HepG2 (cell line): ENCODE measurements around the gene DDX54. TPM values are rescaled to one million over a fixed set of nuclear protein-coding genes. Genes with fewer than 3 reads are reported as not detected.

Experiments
- AGO1 ChIP-seq: fragments of 200-400 bp; formaldehyde crosslinking; IDR thresholded peaks from 2 replicates; pipeline ENCODE4 v1.6.1; 2017; ENCODE audit warnings: mild to moderate bottlenecking, low read depth, low read length, moderate library complexity; ENCODE audit not compliant: poor library complexity, severe bottlenecking
- HNRNPK ChIP-seq: fragments of 200-400 bp; formaldehyde crosslinking; IDR thresholded peaks from 2 replicates; pipeline ENCODE4 v1.6.1; 2018; ENCODE audit warnings: low read length, low read depth, moderate library complexity, mild to moderate bottlenecking; ENCODE audit not compliant: poor library complexity, severe bottlenecking
- IKZF4 ChIP-seq: sonication (generic); formaldehyde crosslinking; IDR thresholded peaks from 2 replicates; pipeline ENCODE4 v1.5.1; 2020; ENCODE audit warnings: borderline replicate concordance, mild to moderate bottlenecking, low read depth, missing genetic modification reagents; ENCODE audit errors: not compliant biosample characterization
- KLF11 ChIP-seq: IDR thresholded peaks from 2 replicates; pipeline ENCODE4 v1.6.1; 2016; ENCODE audit warnings: missing compliant biosample characterization
- KMT2A ChIP-seq: sonication (generic); formaldehyde crosslinking; IDR thresholded peaks from 2 replicates; pipeline ENCODE4 v1.4.0; 2020; ENCODE audit warnings: missing genetic modification reagents
- MNT ChIP-seq: fragments of 450-650 bp; IDR thresholded peaks from 2 replicates; pipeline ENCODE4 v1.6.1; 2016
- MYC ChIP-seq: sonication (generic); formaldehyde crosslinking; IDR thresholded peaks from 2 replicates; pipeline ENCODE4 v1.9.0; 2021; ENCODE audit warnings: missing genetic modification reagents, borderline replicate concordance
- POLR2AphosphoS2 ChIP-seq: IDR thresholded peaks from 2 replicates; pipeline ENCODE4 v1.6.1; 2011; ENCODE audit warnings: low read depth, low read length, improper control_type of control experiment
- RNF2 ChIP-seq: fragments of 450-650 bp; conservative IDR thresholded peaks from 2 replicates; pipeline ENCODE4 v1.6.1; 2016; ENCODE audit warnings: low read depth
- ZNF225 ChIP-seq: sonication (generic); formaldehyde crosslinking; IDR thresholded peaks from 2 replicates; pipeline ENCODE4 v1.4.0; 2020; ENCODE audit warnings: mild to moderate bottlenecking, missing genetic modification reagents
- ZNF367 ChIP-seq: sonication (generic); formaldehyde crosslinking; IDR thresholded peaks from 2 replicates; pipeline ENCODE4 v1.4.0; 2020; ENCODE audit warnings: missing genetic modification reagents, borderline replicate concordance
- ZNF567 ChIP-seq: sonication (generic); formaldehyde crosslinking; IDR thresholded peaks from 2 replicates; pipeline ENCODE4 v1.8.1; 2023; ENCODE audit warnings: mild to moderate bottlenecking, missing genetic modification reagents, borderline replicate concordance
- polyA plus RNA-seq, 8 experiments: library from polyadenylated mRNA; depleted of rRNA in 3 of 8; stranded (reverse) in 7 of 8; unstranded in 1 of 8; fragments of >200 nt; fragmentation: Illumina TruSeq in 4 of 8; extraction: Trizol in 4 of 8; gene quantifications; 2 replicates each; pipeline versions ENCODE4 v1.2.1 to v1.2.3, GENCODE V29; 2011 to 2016; ENCODE audit warnings: low read depth in 4 of 8, missing spikeins in 1 of 8, mixed read lengths in 1 of 8; ENCODE audit not compliant: insufficient read depth in 1 of 8
- total RNA-seq, 5 experiments: library from RNA; depleted of rRNA; stranded (reverse); fragments of >200 nt; fragmentation: Illumina TruSeq; extraction: Trizol; gene quantifications; 2 replicates each; pipeline ENCODE4 v1.2.3, GENCODE V29; 2016; ENCODE audit warnings: low read depth in 1 of 5
- TF ChIP-seq, protein P1 (sequence below): sonication (generic); formaldehyde crosslinking; IDR thresholded peaks from 2 replicates; pipeline ENCODE4 v1.4.0; 2020; ENCODE audit warnings: missing genetic modification reagents, borderline replicate concordance
- TF ChIP-seq, protein P2 (sequence below): sonication (generic); formaldehyde crosslinking; IDR thresholded peaks from 2 replicates; pipeline ENCODE4 v1.4.0; 2020; ENCODE audit warnings: missing genetic modification reagents, borderline replicate concordance
- TF ChIP-seq, protein P3 (sequence below): sonication (generic); formaldehyde crosslinking; IDR thresholded peaks from 2 replicates; pipeline ENCODE4 v1.8.0; 2022; ENCODE audit warnings: mild to moderate bottlenecking, missing genetic modification reagents, moderate library complexity
- TF ChIP-seq, protein P4 (sequence below): sonication (generic); formaldehyde crosslinking; IDR thresholded peaks from 2 replicates; pipeline ENCODE4 v1.4.0; 2020; ENCODE audit warnings: missing genetic modification reagents, mild to moderate bottlenecking, borderline replicate concordance

DDX54 gene
- total and polyA plus RNA-seq, 2 of the 13 experiments (the other 11 are each of a cell fraction or from before 2014, with no cell fraction given) = 59.7 to 61.1 TPM

DNA sequence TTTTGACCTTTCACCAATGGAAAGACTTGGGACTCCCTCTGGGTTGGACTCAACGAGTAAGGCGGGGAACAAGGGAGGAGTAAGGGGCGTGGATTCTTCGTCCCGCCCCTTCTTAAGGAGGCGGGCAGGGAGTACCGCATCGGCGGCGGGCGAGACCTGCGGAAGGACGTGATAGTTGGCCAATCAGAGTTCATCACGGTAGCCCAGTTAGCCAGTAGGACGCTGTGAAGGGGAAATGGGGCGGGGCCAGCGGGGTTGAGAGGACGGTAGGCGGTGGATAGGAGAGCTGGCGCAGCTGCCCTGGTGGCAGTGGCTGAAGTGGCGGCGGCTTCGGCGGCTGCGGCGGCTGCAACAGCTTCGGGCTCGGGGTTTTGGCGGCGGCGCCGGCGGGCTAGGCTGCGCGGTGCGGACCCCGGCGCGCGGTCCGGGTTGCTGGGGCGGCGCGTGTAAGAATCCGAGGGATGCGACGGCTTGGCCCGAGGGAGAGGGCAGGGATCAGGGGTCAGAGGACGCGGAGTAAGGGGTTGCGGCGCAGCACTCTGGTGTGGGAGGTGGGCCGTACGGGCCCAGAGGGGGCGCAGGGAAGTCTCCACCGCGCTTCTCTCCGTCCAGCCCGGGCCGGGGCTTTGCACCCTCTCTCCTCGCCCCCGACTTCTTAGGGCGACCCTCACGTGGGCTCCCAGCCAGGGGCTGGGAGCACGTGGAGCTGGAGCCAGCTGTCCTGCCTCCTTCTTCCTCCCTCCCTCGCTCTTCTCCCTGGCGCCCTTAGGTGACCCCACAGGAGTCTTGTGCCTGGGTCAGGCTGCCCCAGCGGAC is 36.1 kb upstream of the DDX54 start, which contains the start of gene TPCN1 (continued):
- TF ChIP-seq, protein P1, sequence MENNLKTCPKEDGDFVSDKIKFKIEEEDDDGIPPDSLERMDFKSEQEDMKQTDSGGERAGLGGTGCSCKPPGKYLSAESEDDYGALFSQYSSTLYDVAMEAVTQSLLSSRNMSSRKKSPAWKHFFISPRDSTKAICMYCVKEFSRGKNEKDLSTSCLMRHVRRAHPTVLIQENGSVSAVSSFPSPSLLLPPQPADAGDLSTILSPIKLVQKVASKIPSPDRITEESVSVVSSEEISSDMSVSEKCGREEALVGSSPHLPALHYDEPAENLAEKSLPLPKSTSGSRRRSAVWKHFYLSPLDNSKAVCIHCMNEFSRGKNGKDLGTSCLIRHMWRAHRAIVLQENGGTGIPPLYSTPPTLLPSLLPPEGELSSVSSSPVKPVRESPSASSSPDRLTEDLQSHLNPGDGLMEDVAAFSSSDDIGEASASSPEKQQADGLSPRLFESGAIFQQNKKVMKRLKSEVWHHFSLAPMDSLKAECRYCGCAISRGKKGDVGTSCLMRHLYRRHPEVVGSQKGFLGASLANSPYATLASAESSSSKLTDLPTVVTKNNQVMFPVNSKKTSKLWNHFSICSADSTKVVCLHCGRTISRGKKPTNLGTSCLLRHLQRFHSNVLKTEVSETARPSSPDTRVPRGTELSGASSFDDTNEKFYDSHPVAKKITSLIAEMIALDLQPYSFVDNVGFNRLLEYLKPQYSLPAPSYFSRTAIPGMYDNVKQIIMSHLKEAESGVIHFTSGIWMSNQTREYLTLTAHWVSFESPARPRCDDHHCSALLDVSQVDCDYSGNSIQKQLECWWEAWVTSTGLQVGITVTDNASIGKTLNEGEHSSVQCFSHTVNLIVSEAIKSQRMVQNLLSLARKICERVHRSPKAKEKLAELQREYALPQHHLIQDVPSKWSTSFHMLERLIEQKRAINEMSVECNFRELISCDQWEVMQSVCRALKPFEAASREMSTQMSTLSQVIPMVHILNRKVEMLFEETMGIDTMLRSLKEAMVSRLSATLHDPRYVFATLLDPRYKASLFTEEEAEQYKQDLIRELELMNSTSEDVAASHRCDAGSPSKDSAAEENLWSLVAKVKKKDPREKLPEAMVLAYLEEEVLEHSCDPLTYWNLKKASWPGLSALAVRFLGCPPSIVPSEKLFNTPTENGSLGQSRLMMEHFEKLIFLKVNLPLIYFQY (CRISPR knock-in tag) = peak; percentile 25; the same call in 1 of the 2 replicates
- TF ChIP-seq ZNF567 (CRISPR knock-in tag) = 0 out of 2 replicates have a peak, but pooled peaks have one; percentile 79
- TF ChIP-seq, protein P2, sequence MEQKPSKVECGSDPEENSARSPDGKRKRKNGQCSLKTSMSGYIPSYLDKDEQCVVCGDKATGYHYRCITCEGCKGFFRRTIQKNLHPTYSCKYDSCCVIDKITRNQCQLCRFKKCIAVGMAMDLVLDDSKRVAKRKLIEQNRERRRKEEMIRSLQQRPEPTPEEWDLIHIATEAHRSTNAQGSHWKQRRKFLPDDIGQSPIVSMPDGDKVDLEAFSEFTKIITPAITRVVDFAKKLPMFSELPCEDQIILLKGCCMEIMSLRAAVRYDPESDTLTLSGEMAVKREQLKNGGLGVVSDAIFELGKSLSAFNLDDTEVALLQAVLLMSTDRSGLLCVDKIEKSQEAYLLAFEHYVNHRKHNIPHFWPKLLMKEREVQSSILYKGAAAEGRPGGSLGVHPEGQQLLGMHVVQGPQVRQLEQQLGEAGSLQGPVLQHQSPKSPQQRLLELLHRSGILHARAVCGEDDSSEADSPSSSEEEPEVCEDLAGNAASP (CRISPR knock-in tag) = peak; percentile 89
- no peak for TF ChIP-seq ZNF367 (CRISPR knock-in tag)
- TF ChIP-seq HNRNPK = peak; percentile 88
- 0 out of 2 replicates have a peak, but pooled peaks have one; percentile 57 for TF ChIP-seq KLF11
- 0 out of 2 replicates have a peak, but pooled peaks have one; percentile 10 for TF ChIP-seq POLR2AphosphoS2
- TF ChIP-seq, protein P3, sequence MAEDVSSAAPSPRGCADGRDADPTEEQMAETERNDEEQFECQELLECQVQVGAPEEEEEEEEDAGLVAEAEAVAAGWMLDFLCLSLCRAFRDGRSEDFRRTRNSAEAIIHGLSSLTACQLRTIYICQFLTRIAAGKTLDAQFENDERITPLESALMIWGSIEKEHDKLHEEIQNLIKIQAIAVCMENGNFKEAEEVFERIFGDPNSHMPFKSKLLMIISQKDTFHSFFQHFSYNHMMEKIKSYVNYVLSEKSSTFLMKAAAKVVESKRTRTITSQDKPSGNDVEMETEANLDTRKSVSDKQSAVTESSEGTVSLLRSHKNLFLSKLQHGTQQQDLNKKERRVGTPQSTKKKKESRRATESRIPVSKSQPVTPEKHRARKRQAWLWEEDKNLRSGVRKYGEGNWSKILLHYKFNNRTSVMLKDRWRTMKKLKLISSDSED (CRISPR knock-in tag) = 0 out of 2 replicates have a peak, but pooled peaks have one; percentile 32
- TF ChIP-seq IKZF4 = peak; percentile 47
- peak; percentile 54; the same call in 1 of the 2 replicates for TF ChIP-seq ZNF225
- TF ChIP-seq AGO1 = peak; percentile 77
- 0 out of 2 replicates have a peak, but pooled peaks have one; percentile 37 for TF ChIP-seq RNF2
- TF ChIP-seq, protein P4, sequence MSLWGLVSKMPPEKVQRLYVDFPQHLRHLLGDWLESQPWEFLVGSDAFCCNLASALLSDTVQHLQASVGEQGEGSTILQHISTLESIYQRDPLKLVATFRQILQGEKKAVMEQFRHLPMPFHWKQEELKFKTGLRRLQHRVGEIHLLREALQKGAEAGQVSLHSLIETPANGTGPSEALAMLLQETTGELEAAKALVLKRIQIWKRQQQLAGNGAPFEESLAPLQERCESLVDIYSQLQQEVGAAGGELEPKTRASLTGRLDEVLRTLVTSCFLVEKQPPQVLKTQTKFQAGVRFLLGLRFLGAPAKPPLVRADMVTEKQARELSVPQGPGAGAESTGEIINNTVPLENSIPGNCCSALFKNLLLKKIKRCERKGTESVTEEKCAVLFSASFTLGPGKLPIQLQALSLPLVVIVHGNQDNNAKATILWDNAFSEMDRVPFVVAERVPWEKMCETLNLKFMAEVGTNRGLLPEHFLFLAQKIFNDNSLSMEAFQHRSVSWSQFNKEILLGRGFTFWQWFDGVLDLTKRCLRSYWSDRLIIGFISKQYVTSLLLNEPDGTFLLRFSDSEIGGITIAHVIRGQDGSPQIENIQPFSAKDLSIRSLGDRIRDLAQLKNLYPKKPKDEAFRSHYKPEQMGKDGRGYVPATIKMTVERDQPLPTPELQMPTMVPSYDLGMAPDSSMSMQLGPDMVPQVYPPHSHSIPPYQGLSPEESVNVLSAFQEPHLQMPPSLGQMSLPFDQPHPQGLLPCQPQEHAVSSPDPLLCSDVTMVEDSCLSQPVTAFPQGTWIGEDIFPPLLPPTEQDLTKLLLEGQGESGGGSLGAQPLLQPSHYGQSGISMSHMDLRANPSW (CRISPR knock-in tag) = no peak
- peak; percentile 49 for TF ChIP-seq MNT
- TF ChIP-seq KMT2A = peak; percentile 55
- TF ChIP-seq MYC (CRISPR knock-in tag) = peak; percentile 88; the same call in 1 of the 2 replicates
